22Rv1 (cell line): ENCODE data around the gene USP3.

Experiments used
- CTCF ChIP-seq: fragments of 450-650 bp; IDR thresholded peaks from 2 replicates; pipeline ENCODE4 v1.5.1; 2017; ENCODE audit warnings: mild to moderate bottlenecking
- ZFX ChIP-seq: fragments of 450-650 bp; IDR thresholded peaks from 2 replicates; pipeline ENCODE4 v1.6.1; 2017; ENCODE audit warnings: antibody characterized with exemption, borderline replicate concordance

- no peak for TF ChIP-seq CTCF
- TF ChIP-seq ZFX, result no peak
Measured at GRCh38 chr15:63456258-63456657, 48.1 kb upstream of the USP3 start.
